ENCODE measurements around the gene STX19. TPM values are rescaled to one million over a fixed set of nuclear protein-coding genes. Genes with fewer than 3 reads are reported as not detected.

The STX19 gene
- total RNA-seq, 4 donors from 2014 or later: 7.0 to 13.0 (median 10.3) TPM; not detected in 1

- Histone ChIP-seq H3K27ac (no peak overlapping the region), H3K4me3 (no peak overlapping the region), H3K4me1 (no peaks in the 10 kb centered on the region), H3K9me3 (no peaks in the 10 kb centered on the region), H3K27me3 (no peaks in the 10 kb centered on the region), H3K36me3 (no peaks in the 10 kb centered on the region)
- TF ChIP-seq CTCF (IDR thresholded peaks at IDR 0.05) (no peak), POLR2A (IDR thresholded peaks at IDR 0.05) (no peak)
- DNase-seq: no peak
Observed at GRCh38 chr3:93991631-93992030, 36.8 kb downstream of the STX19 start.

- Histone ChIP-seq H3K27me3 (no peaks in the 10 kb centered on the region), H3K4me3 (no peak overlapping the region), H3K27ac (no peak overlapping the region), H3K9me3 (no peaks in the 10 kb centered on the region), H3K4me1 (no peaks in the 10 kb centered on the region), H3K36me3 (no peaks in the 10 kb centered on the region)
- no peak for DNase-seq
- TF ChIP-seq POLR2A (IDR thresholded peaks at IDR 0.05) (no peak), CTCF (IDR thresholded peaks at IDR 0.05) (no peak)
Observed at GRCh38 chr3:93989241-93989640, 39.2 kb downstream of the STX19 start.

GRCh38 chr3:93988764-93989163 is 39.6 kb downstream of the STX19 start:
- no peaks in the 10 kb centered on the region for H3K27me3 ChIP-seq
- DNase-seq: no peak
- H3K36me3 ChIP-seq: no peaks in the 10 kb centered on the region
- no peak overlapping the region for H3K27ac ChIP-seq
- no peaks in the 10 kb centered on the region for H3K4me1 ChIP-seq
- no peak for TF ChIP-seq POLR2A (IDR thresholded peaks at IDR 0.05)
- no peak for TF ChIP-seq CTCF (IDR thresholded peaks at IDR 0.05)
- no peaks in the 10 kb centered on the region for H3K9me3 ChIP-seq
- no peak overlapping the region for H3K4me3 ChIP-seq

- Histone ChIP-seq H3K27me3 (no peaks in the 10 kb centered on the region), H3K4me3 (no peak overlapping the region), H3K4me1 (no peaks in the 10 kb centered on the region), H3K36me3 (no peaks in the 10 kb centered on the region), H3K27ac (no peak overlapping the region), H3K9me3 (no peaks in the 10 kb centered on the region)
- TF ChIP-seq POLR2A (IDR thresholded peaks at IDR 0.05): no peak
- DNase-seq: no peak
Observed at GRCh38 chr3:93988283-93988682, 40.1 kb downstream of the STX19 start.

- no peaks in the 10 kb centered on the region for H3K36me3 ChIP-seq
- H3K4me1 ChIP-seq: peaks cover 0 to 5% (median 0%) of the 10 kb centered on the region in 4 donors
- H3K27me3 ChIP-seq: no peaks in the 10 kb centered on the region
- DNase-seq: no peak
- TF ChIP-seq CTCF (IDR thresholded peaks at IDR 0.05) (no peak), POLR2A (IDR thresholded peaks at IDR 0.05) (no peak)
- H3K4me3 ChIP-seq: no peak overlapping the region
- no peaks in the 10 kb centered on the region for H3K9me3 ChIP-seq
- no peak overlapping the region for H3K27ac ChIP-seq
Observed at GRCh38 chr3:93984618-93985017, 43.8 kb downstream of the STX19 start.

- H3K27me3 ChIP-seq: no peaks in the 10 kb centered on the region
- no peaks in the 10 kb centered on the region for H3K36me3 ChIP-seq
- H3K27ac ChIP-seq: no peak overlapping the region
- H3K9me3 ChIP-seq: no peaks in the 10 kb centered on the region
- DNase-seq: no peak
- no peak overlapping the region for H3K4me3 ChIP-seq
- TF ChIP-seq POLR2A (IDR thresholded peaks at IDR 0.05) (no peak), CTCF (IDR thresholded peaks at IDR 0.05) (no peak)
- peaks cover 0 to 5% (median 2%) of the 10 kb centered on the region in 4 donors for H3K4me1 ChIP-seq
Observed at GRCh38 chr3:93983408-93983807, 45.0 kb downstream of the STX19 start.

Measured in Peyer's patch (tissue), 4 donors.